ENCODE results near the gene CST9L. TPM values are rescaled to one million over a fixed set of nuclear protein-coding genes. Genes with fewer than 3 reads are reported as not detected.
A peak's percentile ranks its signal among the peaks of the same experiment; 100 is the strongest.

Gene CST9L
- total and polyA plus RNA-seq, 2 of the 13 experiments (the other 11 are each of a cell fraction or from before 2014, with no cell fraction given), result 0.15 TPM; not detected in 1

GRCh38 chr20:23585808-23586734, 17.8 kb upstream of the CST9L start (continued):
- TF ChIP-seq SP4 (CRISPR knock-in tag; IDR thresholded peaks at IDR 0.05), result no peak; the same call in 1 of the 2 replicates
- TF ChIP-seq ZNF350 (CRISPR knock-in tag; IDR thresholded peaks at IDR 0.05; ENCODE audit: borderline replicate concordance, low read depth), result peak; percentile 87; the same call in 1 of the 2 replicates
- TF ChIP-seq ATF1 (CRISPR knock-in tag; IDR thresholded peaks at IDR 0.05), result no peak
- no peak for TF ChIP-seq NCOA1 (CRISPR knock-in tag; IDR thresholded peaks at IDR 0.05)
- TF ChIP-seq ZNF34 (CRISPR knock-in tag; IDR thresholded peaks at IDR 0.05; ENCODE audit: borderline replicate concordance), result peak; percentile 58
- TF ChIP-seq, protein P1, sequence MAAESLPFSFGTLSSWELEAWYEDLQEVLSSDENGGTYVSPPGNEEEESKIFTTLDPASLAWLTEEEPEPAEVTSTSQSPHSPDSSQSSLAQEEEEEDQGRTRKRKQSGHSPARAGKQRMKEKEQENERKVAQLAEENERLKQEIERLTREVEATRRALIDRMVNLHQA (CRISPR knock-in tag; IDR thresholded peaks at IDR 0.05), result no peak
- no peak for TF ChIP-seq BHLHE40 (IDR thresholded peaks at IDR 0.05; ENCODE audit: low read length)
- no peak; the same call in 1 of the 2 replicates for TF ChIP-seq CBX5 (CRISPR knock-in tag; IDR thresholded peaks at IDR 0.05; ENCODE audit: borderline replicate concordance)
- no peak for TF ChIP-seq ZNF274 (CRISPR knock-in tag; IDR thresholded peaks at IDR 0.05)
- TF ChIP-seq, protein P2, sequence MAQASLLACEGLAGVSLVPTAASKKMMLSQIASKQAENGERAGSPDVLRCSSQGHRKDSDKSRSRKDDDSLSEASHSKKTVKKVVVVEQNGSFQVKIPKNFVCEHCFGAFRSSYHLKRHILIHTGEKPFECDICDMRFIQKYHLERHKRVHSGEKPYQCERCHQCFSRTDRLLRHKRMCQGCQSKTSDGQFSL (CRISPR knock-in tag; IDR thresholded peaks at IDR 0.05), result 0 out of 2 replicates have a peak, but pooled peaks have one; percentile 42
- no peak for TF ChIP-seq MAF1 (CRISPR knock-in tag; IDR thresholded peaks at IDR 0.05; ENCODE audit: borderline replicate concordance)
- peak; percentile 73 for TF ChIP-seq HDAC2 (CRISPR knock-in tag; IDR thresholded peaks at IDR 0.05)
- TF ChIP-seq ZBTB8A (CRISPR knock-in tag; IDR thresholded peaks at IDR 0.05; ENCODE audit: borderline replicate concordance, low read depth), result no peak
- peak; percentile 89 for TF ChIP-seq IKZF5 (CRISPR knock-in tag; IDR thresholded peaks at IDR 0.05)
- TF ChIP-seq ZNF569 (CRISPR knock-in tag; IDR thresholded peaks at IDR 0.05; ENCODE audit: borderline replicate concordance), result no peak
- TF ChIP-seq, protein P3, sequence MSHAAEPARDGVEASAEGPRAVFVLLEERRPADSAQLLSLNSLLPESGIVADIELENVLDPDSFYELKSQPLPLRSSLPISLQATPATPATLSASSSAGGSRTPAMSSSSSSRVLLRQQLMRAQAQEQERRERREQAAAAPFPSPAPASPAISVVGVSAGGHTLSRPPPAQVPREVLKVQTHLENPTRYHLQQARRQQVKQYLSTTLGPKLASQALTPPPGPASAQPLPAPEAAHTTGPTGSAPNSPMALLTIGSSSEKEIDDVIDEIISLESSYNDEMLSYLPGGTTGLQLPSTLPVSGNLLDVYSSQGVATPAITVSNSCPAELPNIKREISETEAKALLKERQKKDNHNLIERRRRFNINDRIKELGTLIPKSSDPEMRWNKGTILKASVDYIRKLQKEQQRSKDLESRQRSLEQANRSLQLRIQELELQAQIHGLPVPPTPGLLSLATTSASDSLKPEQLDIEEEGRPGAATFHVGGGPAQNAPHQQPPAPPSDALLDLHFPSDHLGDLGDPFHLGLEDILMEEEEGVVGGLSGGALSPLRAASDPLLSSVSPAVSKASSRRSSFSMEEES (CRISPR knock-in tag; IDR thresholded peaks at IDR 0.05), result no peak
- no peak for TF ChIP-seq ZNF484 (CRISPR knock-in tag; IDR thresholded peaks at IDR 0.05; ENCODE audit: borderline replicate concordance, low read depth)
- no peak for TF ChIP-seq ARHGAP35 (CRISPR knock-in tag; IDR thresholded peaks at IDR 0.05; ENCODE audit: borderline replicate concordance)
- TF ChIP-seq U2AF2 (IDR thresholded peaks at IDR 0.05; ENCODE audit: low read depth, low read length), result no peak
- no peak for TF ChIP-seq TEF (CRISPR knock-in tag; IDR thresholded peaks at IDR 0.05)
- TF ChIP-seq TCF7 (IDR thresholded peaks at IDR 0.05; ENCODE audit: low read depth), result peak; percentile 92
- TF ChIP-seq FOXP1 (IDR thresholded peaks at IDR 0.05), result no peak
- TF ChIP-seq FOXP1 (CRISPR knock-in tag; IDR thresholded peaks at IDR 0.05), result no peak
- TF ChIP-seq GPBP1L1 (CRISPR knock-in tag; IDR thresholded peaks at IDR 0.05), result no peak
- no peak for TF ChIP-seq EEA1 (CRISPR knock-in tag; IDR thresholded peaks at IDR 0.05; ENCODE audit: borderline replicate concordance)
- no peak for TF ChIP-seq TBP (CRISPR knock-in tag; IDR thresholded peaks at IDR 0.05)
